NK-92 (cell line): ENCODE data around the gene DUSP10.

Source experiments
- DNase-seq: peaks from one replicate; lab custom pipeline; 2025; ENCODE audit not compliant: unreplicated experiment; lab: John Stamatoyannopoulos, UW

Gene DUSP10

GRCh38 chr1:221766210-221766609, 24.3 kb upstream of the DUSP10 start:
- DNase-seq = no peak

- DNase-seq = no peak
Measured at GRCh38 chr1:221765527-221765926, 23.6 kb upstream of the DUSP10 start.

GRCh38 chr1:221762121-221762520, 20.2 kb upstream of the DUSP10 start:
- no peak for DNase-seq

GRCh38 chr1:221761354-221762002, 19.6 kb upstream of the DUSP10 start:
- no peak for DNase-seq

- DNase-seq = no peak
Measured at GRCh38 chr1:221760911-221761310, 19.0 kb upstream of the DUSP10 start.

GRCh38 chr1:221759436-221759835, 17.5 kb upstream of the DUSP10 start:
- DNase-seq = no peak

- DNase-seq = no peak
Measured at GRCh38 chr1:221758455-221758854, 16.6 kb upstream of the DUSP10 start.

GRCh38 chr1:221756830-221757551, 15.1 kb upstream of the DUSP10 start:
- no peak for DNase-seq

GRCh38 chr1:221753828-221754188, 11.9 kb upstream of the DUSP10 start:
- no peak for DNase-seq

GRCh38 chr1:221751226-221751887, 9.5 kb upstream of the DUSP10 start:
- no peak for DNase-seq

GRCh38 chr1:221748981-221749380, 7.1 kb upstream of the DUSP10 start:
- DNase-seq = no peak

- no peak for DNase-seq
Measured at GRCh38 chr1:221747839-221748238, 6.0 kb upstream of the DUSP10 start.

- DNase-seq = no peak
Measured at GRCh38 chr1:221743416-221744208, 1.7 kb upstream of the DUSP10 start.

GRCh38 chr1:221742555-221743415, 896 bp upstream of the DUSP10 start:
- DNase-seq = no peak

GRCh38 chr1:221740993-221741702, 741 bp downstream of the DUSP10 start:
- DNase-seq = no peak

- DNase-seq = no peak
Measured at GRCh38 chr1:221740369-221740992, 1.4 kb downstream of the DUSP10 start.

- no peak for DNase-seq
Measured at GRCh38 chr1:221739677-221740025, 2.2 kb downstream of the DUSP10 start.

GRCh38 chr1:221739018-221739676, 2.7 kb downstream of the DUSP10 start:
- no peak for DNase-seq

- no peak for DNase-seq
Measured at GRCh38 chr1:221736714-221737113, 5.2 kb downstream of the DUSP10 start.
